Measurements from ENCODE around the gene CTR9. TPM values are rescaled to one million over a fixed set of nuclear protein-coding genes. Genes with fewer than 3 reads are reported as not detected.

The CTR9 gene
- total RNA-seq (ENCODE audit: low replicate concordance): 30.5 and 67.5 TPM in 2 replicates

DNA sequence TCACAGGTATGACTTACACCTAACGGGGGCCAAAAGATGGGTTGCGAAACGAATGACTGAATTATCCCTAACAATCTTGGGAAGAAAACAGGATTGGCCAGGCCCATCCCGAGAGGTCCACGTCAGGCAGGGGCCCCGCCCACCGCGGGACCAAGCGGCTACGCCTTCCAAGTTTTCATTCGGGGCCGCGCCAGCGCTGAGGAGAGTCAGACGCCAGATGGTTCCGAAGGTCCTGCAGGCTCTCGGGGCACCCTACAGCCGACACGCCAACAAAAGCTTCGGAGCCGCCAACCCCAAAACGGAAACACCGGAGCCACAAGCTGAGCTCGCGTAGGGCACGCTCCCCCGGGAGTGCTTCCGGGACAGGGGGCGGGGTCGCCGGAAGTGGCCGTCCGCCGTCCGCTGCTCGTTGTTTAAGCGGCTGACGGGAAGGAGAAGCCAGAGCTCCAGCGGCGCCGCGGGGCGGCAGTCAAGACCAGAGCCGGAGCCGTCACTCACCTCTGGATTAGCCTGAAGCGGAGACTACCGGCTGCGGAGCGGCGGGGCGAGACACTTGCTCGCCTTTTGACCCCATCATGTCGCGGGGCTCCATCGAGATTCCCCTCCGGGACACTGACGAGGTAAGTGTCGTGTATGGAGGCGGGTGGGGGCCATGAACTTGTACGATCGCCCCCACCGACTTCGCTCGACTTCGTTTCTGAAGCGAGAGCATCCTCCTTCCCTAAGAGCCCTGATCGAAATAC, at the start of gene CTR9:
TSS of gene CTR9 (plus strand) at position 409 of the 743 bp plus-strand sequence. CDS start at position 576, 167 bp downstream.
- peak; percentile 92 for DNase-seq (ENCODE audit: low read depth)
- peak within 1 kb of the TSS; percentile 95 for H3K4me3 ChIP-seq (ENCODE audit: low read depth, low read length)
- TF ChIP-seq, protein P1, sequence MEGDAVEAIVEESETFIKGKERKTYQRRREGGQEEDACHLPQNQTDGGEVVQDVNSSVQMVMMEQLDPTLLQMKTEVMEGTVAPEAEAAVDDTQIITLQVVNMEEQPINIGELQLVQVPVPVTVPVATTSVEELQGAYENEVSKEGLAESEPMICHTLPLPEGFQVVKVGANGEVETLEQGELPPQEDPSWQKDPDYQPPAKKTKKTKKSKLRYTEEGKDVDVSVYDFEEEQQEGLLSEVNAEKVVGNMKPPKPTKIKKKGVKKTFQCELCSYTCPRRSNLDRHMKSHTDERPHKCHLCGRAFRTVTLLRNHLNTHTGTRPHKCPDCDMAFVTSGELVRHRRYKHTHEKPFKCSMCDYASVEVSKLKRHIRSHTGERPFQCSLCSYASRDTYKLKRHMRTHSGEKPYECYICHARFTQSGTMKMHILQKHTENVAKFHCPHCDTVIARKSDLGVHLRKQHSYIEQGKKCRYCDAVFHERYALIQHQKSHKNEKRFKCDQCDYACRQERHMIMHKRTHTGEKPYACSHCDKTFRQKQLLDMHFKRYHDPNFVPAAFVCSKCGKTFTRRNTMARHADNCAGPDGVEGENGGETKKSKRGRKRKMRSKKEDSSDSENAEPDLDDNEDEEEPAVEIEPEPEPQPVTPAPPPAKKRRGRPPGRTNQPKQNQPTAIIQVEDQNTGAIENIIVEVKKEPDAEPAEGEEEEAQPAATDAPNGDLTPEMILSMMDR (IDR thresholded peaks at IDR 0.05; ENCODE audit: insufficient read depth, low read length): peak; percentile 42

DNA sequence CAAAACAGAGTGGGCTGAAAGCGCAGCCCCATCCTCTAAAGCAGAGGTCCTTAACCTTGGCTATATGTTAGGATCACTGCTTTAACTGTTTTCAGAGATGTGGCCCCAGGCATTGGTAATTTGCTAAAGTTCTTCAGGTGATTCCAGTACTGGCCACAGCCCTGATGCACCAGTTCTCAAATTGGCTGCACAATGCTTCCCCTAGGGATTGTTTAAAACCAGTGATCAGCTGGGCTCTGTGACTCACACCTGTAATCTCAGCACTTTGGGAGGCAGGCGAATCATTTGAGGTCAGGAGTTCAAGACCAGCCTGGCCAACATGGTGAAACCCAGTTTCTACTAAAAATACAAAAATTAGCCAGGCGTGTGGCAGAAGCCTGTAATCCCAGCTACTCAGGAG, 49.1 kb upstream of the CTR9 start:
- DNase-seq (ENCODE audit: low read depth): peak; percentile 57
- H3K4me3 ChIP-seq (ENCODE audit: low read depth, low read length): no peak overlapping the region
- TF ChIP-seq, protein P1 (IDR thresholded peaks at IDR 0.05; ENCODE audit: insufficient read depth, low read length): no peak

DNA sequence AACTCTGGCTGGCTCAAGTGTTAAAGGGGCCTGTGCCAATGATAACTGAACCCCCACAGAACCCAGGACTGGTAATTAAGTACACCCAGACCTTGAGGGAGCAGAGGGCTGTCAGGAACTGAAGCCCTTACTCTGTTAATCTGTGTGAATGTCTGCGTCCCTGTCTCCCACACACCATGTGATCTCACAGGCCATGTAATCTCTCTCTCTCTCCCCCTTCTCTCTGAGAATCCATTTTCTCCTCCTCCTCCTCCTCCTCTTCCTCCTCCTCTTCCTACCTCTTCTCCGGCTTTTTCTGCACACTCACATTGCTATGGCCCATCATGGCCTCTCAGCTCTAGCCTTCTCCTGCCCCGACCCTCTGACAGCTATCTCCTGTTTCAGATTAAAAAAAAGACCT, 42.9 kb upstream of the CTR9 start:
- no peak overlapping the region for H3K4me3 ChIP-seq (ENCODE audit: low read depth, low read length)
- DNase-seq (ENCODE audit: low read depth): no peak
- TF ChIP-seq, protein P1 (IDR thresholded peaks at IDR 0.05; ENCODE audit: insufficient read depth, low read length): no peak

DNA sequence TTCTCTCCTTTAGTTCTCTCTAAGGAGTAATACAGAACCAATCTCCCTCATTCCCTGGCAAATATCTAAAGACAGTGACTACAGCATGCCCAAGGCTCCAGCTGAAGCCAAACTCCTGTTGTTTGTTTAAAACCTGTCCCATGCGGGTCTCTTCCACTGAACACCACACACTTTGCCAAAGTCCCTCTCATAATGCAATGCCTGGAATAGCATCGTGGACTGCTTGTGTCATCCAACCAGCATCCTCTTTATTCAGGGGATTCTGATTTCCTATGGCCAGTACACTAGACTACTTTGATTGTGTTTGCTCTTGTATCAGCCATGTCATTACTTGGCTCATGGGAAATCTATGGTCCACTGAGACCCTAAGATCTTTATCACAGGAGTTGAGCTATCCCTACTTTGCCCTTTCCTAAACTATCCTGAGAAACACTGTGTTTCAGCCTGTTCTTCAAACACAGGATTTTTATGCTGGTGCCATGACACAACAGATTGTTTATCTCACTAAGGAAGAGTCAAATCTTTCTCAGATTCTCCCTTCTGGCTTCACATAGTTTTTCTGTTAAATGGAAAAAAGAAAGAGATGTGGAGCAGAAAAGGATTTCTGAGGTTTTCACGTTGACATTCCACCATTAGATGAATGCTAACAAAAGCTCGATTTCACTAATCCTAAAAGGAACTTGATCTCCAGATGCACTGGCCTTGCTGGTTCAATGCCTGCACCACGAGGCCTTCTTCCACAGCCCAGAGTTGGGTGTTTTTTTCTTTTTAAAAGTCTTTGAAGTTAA, 41.6 kb upstream of the CTR9 start:
- TF ChIP-seq, protein P1 (IDR thresholded peaks at IDR 0.05; ENCODE audit: insufficient read depth, low read length): no peak
- no peak overlapping the region for H3K4me3 ChIP-seq (ENCODE audit: low read depth, low read length)
- DNase-seq (ENCODE audit: low read depth): no peak

DNA sequence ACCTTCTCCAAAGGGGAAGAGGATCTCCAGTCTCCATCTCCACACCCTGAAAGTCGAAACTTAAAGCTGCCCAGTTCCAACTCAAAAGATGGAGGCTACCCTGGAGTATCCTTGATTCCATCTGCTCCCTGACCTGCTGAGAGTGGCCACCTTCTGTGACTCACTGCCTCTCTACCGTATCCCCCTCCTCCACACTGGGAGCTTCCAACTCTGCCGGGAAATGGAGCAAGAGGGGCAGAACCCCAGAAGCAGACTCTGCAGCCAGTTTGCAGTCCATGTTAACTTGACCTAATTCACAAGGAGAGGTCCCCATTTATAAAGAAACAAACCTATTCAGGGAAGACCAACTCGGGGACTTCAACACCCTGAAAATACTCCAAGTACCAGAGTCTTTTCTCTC, 35.5 kb upstream of the CTR9 start:
- TF ChIP-seq, protein P1 (IDR thresholded peaks at IDR 0.05; ENCODE audit: insufficient read depth, low read length): no peak
- DNase-seq (ENCODE audit: low read depth): no peak
- H3K4me3 ChIP-seq (ENCODE audit: low read depth, low read length): no peak overlapping the region

DNA sequence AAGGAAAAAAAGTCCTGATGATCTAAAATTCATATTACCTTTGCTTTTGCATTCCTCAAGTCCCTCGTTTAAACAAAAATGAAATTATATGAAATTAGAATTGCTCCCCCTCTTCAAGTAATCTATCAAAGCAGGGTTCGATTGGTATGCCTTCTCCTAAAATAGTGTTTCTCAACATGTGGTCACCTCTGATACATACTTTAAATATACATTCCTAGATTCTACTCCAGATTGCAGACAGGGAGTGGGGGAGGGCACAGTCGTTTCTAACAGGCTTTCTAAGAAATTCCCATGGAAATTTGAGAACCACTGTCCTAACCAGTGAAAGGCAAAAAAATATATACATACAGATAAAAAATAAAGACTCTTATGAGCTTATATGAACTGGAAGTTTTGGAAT, 34.9 kb upstream of the CTR9 start:
- TF ChIP-seq, protein P1 (IDR thresholded peaks at IDR 0.05; ENCODE audit: insufficient read depth, low read length): no peak
- DNase-seq (ENCODE audit: low read depth): peak; percentile 16
- no peak overlapping the region for H3K4me3 ChIP-seq (ENCODE audit: low read depth, low read length)

Data from fibroblast of the aortic adventitia (primary cell).